Loucy (cell line): ENCODE results near the gene ZW10.

Experiments used
- H2AFZ ChIP-seq: fragments of 200-600 bp; sonication (generic); 2 replicates; pipeline ENCODE4 v1.6.0; 2016; ENCODE audit warnings: antibody characterized with exemption, mild to moderate bottlenecking, low read length, moderate library complexity
- H3F3A ChIP-seq: fragments of 200-600 bp; 2 replicates; pipeline ENCODE4 v1.6.0; 2016; ENCODE audit warnings: antibody characterized with exemption, low read depth, mild to moderate bottlenecking
- H3K27me3 ChIP-seq: fragments of 200-600 bp; sonication (generic); 2 replicates; pipeline ENCODE4 v1.6.1; 2014; ENCODE audit warnings: low read length, mild to moderate bottlenecking; ENCODE audit not compliant: insufficient read depth, poor library complexity, severe bottlenecking
- H3K36me3 ChIP-seq: fragments of 200-600 bp; sonication (generic); 2 replicates; pipeline ENCODE4 v1.6.1; 2016; ENCODE audit warnings: low read length; ENCODE audit not compliant: insufficient read depth
- H3K4me1 ChIP-seq: fragments of 200-600 bp; sonication (generic); 2 replicates; pipeline ENCODE4 v1.5.1; 2014; ENCODE audit warnings: low read length, mild to moderate bottlenecking; ENCODE audit not compliant: insufficient read depth, poor library complexity, severe bottlenecking
- H3K4me2 ChIP-seq: fragments of 200-600 bp; sonication (generic); 2 replicates; pipeline ENCODE4 v1.6.0; 2014; ENCODE audit warnings: antibody characterized with exemption, low read length, low read depth, mild to moderate bottlenecking; ENCODE audit not compliant: poor library complexity, severe bottlenecking
- H3K4me3 ChIP-seq: fragments of 200-600 bp; sonication (generic); 2 replicates; pipeline ENCODE4 v1.5.1; 2014; ENCODE audit warnings: low read length, mild to moderate bottlenecking, mixed read lengths; ENCODE audit not compliant: poor library complexity, severe bottlenecking
- H3K79me2 ChIP-seq: fragments of 200-600 bp; sonication (generic); 2 replicates; pipeline ENCODE4 v1.6.1; 2014; ENCODE audit warnings: low read length; ENCODE audit not compliant: insufficient read depth
- H3K9ac ChIP-seq: fragments of 200-600 bp; sonication (generic); 2 replicates; pipeline ENCODE4 v1.6.0; 2014; ENCODE audit warnings: mild to moderate bottlenecking, low read depth, low read length, moderate library complexity; ENCODE audit not compliant: poor library complexity, severe bottlenecking
- H3K9me2 ChIP-seq: fragments of 200-600 bp; sonication (generic); replicated peaks from 2 replicates; pipeline ENCODE4 v1.6.1; 2016; ENCODE audit warnings: low read depth, low read length, mixed read lengths
- H3K9me3 ChIP-seq: fragments of 200-600 bp; sonication (generic); 2 replicates; pipeline ENCODE4 v1.6.1; 2014; ENCODE audit warnings: mild to moderate bottlenecking, antibody characterized with exemption, low read length, low read depth; ENCODE audit not compliant: insufficient read depth
- H4K20me1 ChIP-seq: fragments of 200-600 bp; sonication (generic); 2 replicates; pipeline ENCODE4 v1.6.0; 2014; ENCODE audit warnings: antibody characterized with exemption, low read length, mild to moderate bottlenecking; ENCODE audit not compliant: insufficient read depth, poor library complexity, severe bottlenecking
- CTCF ChIP-seq: fragments of 200-600 bp; sonication (generic); conservative IDR thresholded peaks from 2 replicates; pipeline ENCODE4 v1.5.1; 2014; ENCODE audit warnings: mild to moderate bottlenecking, antibody characterized with exemption, low read length
- EZH2phosphoT487 ChIP-seq: fragments of 200-600 bp; IDR thresholded peaks from 2 replicates; pipeline ENCODE4 v1.6.1; 2018; ENCODE audit warnings: antibody characterized with exemption, mild to moderate bottlenecking, moderate library complexity, borderline replicate concordance

ZW10 gene

GRCh38 chr11:113690619-113691569 lies 82.6 kb downstream of the ZW10 start:
- no peak overlapping the region for H2AFZ ChIP-seq
- H3K27me3 ChIP-seq, result no peaks in the 10 kb centered on the region
- TF ChIP-seq EZH2phosphoT487 (no peak), CTCF (peak; percentile 91)
- no peaks in the 10 kb centered on the region for H3K9me2 ChIP-seq
- H3K79me2 ChIP-seq, result no peaks in the 10 kb centered on the region
- no peaks in the 10 kb centered on the region for H3K9me3 ChIP-seq
- no peaks in the 10 kb centered on the region for H3K4me1 ChIP-seq
- no peaks in the 10 kb centered on the region for H4K20me1 ChIP-seq
- H3K9ac ChIP-seq, result no peak overlapping the region
- no peaks in the 10 kb centered on the region for H3K36me3 ChIP-seq
- H3K4me3 ChIP-seq, result no peak overlapping the region
- H3K4me2 ChIP-seq, result no peak overlapping the region
- H3F3A ChIP-seq, result no peaks in the 10 kb centered on the region

- Histone ChIP-seq H3K4me2 (no peak overlapping the region), H3K36me3 (no peaks in the 10 kb centered on the region), H3K9me2 (no peaks in the 10 kb centered on the region), H3K27me3 (no peaks in the 10 kb centered on the region), H3K9ac (no peak overlapping the region), H3F3A (no peaks in the 10 kb centered on the region), H3K4me3 (no peak overlapping the region), H4K20me1 (no peaks in the 10 kb centered on the region), H2AFZ (no peak overlapping the region), H3K79me2 (no peaks in the 10 kb centered on the region), H3K4me1 (no peaks in the 10 kb centered on the region), H3K9me3 (no peaks in the 10 kb centered on the region)
- TF ChIP-seq CTCF (no peak), EZH2phosphoT487 (no peak)
Observed at GRCh38 chr11:113689768-113690618, 83.5 kb downstream of the ZW10 start.

GRCh38 chr11:113685654-113686359 lies 87.7 kb downstream of the ZW10 start:
- H3K4me2 ChIP-seq, result no peak overlapping the region

More at GRCh38 chr11:113685654-113686359, 87.7 kb downstream of the ZW10 start:
- no peaks in the 10 kb centered on the region for H3K79me2 ChIP-seq
- no peak overlapping the region for H2AFZ ChIP-seq
- no peaks in the 10 kb centered on the region for H3K9me3 ChIP-seq
- no peaks in the 10 kb centered on the region for H4K20me1 ChIP-seq
- no peaks in the 10 kb centered on the region for H3K27me3 ChIP-seq
- no peaks in the 10 kb centered on the region for H3K36me3 ChIP-seq
- TF ChIP-seq CTCF (no peak), EZH2phosphoT487 (no peak)
- H3K9ac ChIP-seq, result no peak overlapping the region
- no peaks in the 10 kb centered on the region for H3K9me2 ChIP-seq
- no peaks in the 10 kb centered on the region for H3F3A ChIP-seq
- no peaks in the 10 kb centered on the region for H3K4me1 ChIP-seq
- H3K4me3 ChIP-seq, result no peak overlapping the region
